HG02798 (cell line): ENCODE results near the gene RP9.
"Not testable (repeated sequence)": the region's sequence is repeated elsewhere in the genome, so short reads cannot be mapped to it uniquely, and the experiment has no call there.

Experiments
- ATAC-seq: cut with Tn5 transposase; IDR thresholded peaks from one replicate; pipeline ENCODE4 v1.9.1; 2021; ENCODE audit warnings: mild to moderate bottlenecking; ENCODE audit not compliant: unreplicated experiment, poor library complexity

Gene RP9

DNA sequence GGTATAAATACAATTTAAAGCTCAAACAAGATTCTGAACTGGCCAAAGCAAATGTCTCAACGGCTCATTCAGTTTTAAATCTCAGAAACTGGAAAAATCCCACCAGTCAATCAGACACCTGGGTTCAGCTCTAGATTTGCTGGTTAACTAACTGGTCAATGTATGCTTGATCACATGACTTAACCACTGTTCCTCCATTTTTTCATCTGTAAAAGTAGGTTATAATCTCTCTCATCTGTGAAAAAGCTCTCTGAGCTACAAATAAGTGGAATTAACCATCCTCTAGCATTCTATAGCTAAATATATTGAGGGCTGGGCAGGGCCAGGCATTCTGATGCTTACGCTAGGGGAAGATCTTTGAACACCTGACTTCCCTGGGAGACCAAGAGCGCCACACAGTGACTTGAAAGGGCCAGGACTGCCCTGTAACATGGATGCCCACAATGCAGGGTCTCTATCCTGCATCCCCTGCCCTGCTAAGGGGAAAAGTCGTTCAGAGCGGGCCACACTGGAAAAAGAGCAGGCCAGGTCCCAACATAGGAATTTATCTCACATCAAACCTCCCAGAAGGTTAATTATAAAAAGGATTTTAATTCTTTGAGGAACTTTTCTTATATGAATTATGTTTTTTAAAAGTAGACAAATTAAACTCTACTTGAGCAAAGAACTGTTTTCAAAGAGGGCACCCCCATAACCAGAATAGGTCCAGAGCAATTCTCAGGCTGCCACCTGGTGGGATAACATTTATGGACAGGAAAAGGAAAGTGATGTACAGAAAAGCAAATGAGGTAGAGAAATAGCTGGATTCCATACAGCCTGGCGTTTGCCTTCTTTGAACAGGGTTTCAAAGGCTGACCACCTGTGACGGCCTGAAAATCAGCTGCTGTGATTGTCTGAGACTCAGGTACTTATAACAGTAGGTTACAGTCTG, 1.8 kb downstream of the RP9 start:
- ATAC-seq = peak; percentile 37

DNA sequence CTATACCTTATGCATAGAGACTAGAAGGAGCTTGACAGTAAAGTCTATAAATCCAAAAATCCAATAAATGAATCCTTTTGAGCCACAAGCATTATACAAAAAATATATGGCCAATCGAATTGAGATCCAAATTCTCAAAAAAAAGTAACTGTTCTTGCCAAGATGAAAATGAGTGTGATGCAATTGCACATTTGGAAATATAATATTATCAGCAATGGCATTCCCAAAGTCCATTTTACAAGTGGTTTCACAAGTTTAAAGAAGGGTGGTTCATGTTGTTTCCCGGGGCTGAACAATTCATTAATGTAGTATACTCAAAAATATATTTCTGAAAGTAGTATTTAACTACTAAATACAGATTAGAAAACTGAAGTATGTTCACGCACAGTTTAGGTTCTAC, 7.3 kb downstream of the RP9 start:
- ATAC-seq = no peak

DNA sequence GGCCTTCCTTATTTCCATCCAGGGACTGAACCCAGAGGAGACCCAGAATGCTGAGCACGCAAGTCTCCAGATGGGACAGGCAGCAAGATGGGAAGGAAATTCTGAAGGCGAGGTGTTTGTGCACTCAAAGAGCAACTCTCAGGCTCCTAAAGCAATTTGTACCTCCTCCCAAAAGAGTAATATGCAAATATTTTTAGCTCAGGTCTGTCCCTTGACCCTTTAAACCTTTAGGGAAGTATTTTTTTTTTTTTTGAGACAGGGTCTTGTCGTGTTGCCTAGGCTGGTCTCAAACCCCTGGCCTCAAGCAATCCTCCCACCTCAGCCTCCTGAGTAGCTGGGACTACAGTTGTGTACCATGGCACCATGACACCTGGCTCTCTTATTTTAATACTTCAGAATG, 8.4 kb downstream of the RP9 start:
- no peak for ATAC-seq

DNA sequence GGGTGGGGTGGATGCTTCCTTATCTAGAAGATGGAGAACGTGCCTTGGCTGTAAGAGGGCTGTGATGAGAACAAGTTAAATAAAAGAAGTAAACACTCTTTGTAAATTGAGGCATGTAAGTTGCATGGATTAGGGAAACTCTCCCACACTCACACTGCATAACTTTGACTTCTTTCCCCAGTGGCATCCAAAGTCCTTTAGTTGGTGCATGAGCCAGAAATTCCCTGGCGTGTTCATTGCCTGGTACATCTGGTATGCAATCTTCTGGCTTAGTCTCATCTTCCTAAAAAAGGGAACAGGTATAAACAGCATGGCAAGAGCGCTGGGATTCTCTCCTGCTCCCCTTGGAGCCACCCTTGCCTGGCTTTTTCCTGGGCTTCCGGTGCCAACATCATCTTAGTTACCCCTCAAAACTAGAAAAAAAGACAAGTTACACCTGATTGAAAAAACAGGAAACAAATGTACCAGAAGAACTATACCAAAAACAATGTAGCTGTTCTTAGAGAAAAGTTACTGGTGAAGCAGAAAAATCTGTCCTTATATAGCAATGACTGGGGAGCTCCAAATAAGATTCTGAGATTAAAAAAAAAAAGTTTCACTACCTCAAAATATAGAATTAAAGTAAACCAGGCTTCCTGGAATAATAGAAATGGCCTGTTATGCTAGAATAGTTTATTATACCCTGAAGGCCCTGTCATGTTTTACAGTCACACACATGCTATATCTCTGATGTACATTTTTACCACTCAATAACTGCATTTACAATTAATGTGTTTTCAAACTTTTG, 9.9 kb downstream of the RP9 start:
- no peak for ATAC-seq

DNA sequence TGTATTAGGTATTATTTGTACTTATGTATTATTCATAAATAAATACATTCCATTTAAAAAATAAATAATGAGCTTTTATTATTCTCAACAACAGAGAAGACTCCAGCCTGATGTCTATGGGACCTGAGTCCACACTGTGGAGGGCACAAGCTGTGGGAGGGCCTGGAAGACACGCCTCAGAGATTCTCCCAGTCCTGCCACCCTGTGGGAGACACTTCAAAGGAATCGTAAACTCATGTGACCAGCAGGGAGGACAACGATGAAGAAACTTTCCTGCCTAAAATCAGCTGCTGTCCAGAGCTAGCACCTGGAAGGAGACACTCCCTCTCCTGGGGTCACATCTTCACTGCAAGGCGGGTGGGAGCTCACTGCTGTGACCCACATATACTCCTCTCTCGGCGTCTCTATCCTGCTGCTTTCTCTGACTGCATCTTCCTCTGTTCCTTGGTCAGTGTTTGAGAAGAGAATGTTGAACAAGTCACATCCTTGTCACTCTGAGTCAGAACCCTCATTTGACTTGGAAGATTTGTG, 14.4 kb downstream of the RP9 start:
- not testable (repeated sequence) for ATAC-seq

DNA sequence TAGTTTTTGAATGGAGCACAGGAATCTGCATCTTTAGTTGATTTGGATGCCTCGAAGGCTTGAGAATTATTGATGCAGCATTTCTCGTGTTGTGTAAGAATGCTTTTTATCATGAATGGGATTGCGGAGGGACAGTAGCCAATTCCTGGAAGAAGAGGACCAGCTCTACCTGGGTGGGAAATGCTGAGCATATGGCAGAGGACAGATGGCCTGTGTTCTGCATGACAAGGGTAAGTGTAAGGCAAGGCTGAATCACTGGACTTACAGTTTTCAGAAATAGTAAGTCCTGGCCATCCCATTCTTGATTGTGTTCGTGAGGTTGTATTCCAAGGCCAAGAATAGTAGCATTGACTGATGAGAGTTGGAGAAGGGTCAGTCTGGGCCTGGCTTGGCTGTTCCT, 15.9 kb downstream of the RP9 start:
- no peak for ATAC-seq

DNA sequence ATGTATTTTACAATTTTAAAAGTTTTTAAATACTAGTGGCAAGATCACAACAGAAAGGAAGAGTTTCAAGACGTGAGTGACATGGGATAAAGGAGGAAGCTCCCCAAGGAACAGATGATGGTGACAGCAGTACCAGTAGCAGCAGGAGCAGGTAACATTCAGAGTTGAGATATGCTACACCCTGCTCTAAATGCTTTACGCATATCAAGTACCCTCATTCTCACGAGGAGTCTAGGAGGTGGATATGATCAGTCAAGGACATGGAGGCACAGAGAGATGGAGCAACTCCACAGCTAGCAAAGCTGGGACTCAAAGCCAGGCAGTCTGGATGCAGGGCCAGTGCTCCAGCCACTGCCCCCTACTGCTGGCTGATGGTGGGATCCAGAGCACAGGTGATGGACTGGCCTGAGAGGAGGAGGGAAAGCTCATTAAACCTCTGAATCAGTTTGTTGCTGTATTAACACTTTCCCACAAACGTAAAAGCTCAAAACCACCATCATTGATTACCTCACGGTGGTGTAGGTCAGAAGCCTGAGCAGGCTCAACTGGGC, 17.5 kb downstream of the RP9 start:
- ATAC-seq = no peak

DNA sequence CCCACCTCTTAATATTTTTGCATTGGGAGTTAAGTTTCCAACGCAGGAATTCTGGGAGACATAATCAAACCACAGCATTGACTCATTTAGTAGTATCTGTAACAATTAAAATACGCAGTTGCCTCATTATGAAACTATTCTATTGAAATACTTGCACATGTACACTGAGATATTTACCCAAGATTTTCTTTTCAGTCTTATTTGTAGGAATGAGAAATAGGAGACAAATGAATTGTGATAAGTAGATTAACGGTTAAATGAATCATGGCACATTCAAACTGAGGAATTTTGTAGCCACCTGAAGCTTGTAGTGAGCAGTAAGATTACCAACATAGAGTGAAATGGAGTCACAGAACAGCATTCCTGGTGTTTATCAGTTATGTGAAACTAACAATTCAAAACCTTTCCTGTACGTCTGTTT, 18.1 kb downstream of the RP9 start:
- no peak for ATAC-seq

DNA sequence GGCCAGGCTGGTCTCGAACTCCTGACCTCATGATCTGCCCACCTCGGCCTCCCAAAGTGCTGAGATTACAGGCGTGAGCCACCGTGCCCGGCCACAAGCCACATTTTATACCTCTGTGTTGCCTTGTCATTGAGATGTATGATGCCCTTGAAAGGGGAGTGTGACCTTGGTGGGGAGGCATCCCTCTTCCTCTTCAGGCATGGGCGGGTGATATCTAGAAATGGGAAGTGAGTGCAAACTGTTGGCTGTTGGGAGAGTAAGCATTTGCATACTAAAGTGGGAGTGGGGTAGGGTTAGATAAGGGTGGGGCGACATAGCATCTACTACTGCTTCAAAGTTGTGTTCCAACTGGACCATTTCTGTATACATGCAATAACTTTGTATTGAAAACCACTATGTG, 20.1 kb downstream of the RP9 start:
- ATAC-seq = no peak

DNA sequence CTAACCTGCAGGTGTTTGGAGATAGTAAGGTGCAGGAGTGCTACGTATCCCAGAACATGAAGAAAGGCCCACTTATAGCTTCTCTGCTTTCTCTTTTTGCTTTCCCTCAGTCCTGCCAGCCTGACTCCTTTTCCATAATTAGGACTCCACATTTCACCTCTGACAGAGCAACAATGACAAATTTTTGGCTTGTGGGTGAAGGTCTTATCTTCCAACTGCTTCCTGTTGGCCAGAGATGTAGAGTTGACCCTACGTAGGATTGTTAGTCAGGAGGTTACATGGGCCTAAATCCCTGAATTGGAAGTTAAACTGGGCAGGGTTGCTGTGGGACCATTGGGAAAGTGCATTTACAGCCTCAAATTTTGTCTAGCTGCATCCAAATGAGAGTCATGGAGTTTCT, 21.3 kb downstream of the RP9 start:
- no peak for ATAC-seq

DNA sequence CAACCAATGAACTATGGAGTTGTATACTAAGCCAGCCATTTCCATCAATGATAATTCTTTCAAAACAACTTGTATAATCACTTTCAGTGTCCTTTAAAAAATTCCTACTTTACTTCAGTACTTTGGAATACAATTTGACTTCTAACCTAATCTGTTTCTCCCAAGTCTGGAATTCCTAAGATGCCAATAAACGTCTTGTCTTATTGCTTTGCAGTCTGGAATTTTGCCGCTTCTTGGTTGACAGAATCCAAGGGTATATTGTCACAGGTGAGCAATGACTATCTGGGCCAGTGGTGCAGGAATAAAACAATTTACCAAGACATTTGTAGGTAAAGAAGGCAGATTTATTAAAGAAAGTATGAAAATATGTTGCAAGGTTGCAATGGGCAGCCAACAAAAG, 21.8 kb downstream of the RP9 start:
- ATAC-seq = no peak

DNA sequence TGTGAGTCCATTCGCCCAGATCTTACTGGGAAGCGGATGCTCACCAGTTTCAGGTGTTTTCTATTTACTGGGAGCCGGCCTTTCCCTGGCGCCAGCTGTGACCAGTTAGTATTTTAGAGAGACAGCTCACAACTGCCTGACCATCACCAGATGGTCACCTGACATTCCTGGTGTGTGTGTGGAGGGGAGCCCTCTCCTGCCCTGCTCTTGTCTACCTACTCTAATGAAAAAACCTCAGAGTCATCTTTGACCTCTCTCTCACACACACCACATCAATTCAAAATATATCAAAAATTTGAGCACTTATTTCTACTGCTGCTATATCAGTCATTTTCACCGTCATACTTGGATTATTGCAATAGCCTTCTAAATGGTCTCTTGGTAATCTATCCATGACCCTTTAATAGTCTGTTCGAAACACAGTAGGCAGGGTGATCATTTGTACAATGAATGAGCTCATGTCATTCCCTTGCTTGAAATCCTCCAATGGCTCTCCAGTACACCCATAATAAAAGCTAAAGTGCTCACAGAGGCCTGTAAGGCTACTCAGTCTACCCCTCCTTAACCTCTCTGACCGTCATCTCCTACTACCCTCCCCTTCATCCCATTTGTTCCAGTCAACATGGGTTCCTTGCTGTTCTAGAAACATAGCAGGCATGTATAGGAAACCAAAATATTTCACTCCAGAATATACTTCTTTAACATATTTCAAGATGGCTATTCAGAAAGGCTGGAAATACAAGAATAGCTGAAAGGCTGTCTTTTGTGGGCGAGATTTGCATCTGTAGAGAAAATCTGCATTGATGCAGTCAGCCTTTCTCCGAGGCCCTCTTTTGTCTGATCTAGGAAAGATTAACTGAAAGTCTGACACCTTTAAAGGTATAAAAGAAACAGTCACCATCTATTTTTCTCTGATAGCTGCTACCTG, 29.2 kb downstream of the RP9 start:
- ATAC-seq = no peak

DNA sequence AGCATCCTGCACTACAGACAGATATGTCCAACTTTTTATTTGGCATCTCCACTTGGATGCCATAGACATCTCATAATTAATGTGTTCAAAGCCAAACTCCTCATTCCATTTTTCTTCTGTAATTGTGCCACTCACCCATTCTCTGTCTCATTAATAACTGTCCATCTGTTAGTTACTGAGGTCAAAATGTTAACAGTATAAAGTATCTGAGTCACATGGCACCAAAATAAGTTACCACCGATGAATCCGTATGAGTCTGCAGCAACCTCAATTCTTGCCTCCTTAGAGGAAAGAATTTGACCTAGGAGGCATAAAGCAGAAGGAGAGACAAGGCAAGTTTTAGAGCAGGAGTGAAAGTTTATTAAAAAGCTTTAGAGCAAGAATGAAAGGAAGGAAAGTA, 30.1 kb downstream of the RP9 start:
- ATAC-seq = no peak

DNA sequence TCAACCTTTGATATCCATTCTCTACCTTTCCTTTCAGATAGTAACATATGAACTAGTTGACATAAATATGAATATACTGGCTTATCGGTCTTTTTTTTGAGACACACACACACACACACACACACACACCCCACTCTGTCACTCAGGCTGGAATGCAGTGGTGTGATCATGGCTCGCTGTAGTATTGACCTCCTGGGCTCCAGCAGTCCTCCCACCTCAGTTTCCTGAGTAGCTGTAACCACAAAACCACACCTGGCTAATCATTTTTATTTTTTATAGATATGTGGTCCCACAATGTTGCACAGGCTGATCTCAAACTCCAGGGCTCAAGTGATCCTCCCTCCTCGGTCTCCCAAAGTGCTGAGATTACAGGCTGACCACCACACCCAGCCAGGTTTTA, 32.5 kb downstream of the RP9 start:
- ATAC-seq = no peak

DNA sequence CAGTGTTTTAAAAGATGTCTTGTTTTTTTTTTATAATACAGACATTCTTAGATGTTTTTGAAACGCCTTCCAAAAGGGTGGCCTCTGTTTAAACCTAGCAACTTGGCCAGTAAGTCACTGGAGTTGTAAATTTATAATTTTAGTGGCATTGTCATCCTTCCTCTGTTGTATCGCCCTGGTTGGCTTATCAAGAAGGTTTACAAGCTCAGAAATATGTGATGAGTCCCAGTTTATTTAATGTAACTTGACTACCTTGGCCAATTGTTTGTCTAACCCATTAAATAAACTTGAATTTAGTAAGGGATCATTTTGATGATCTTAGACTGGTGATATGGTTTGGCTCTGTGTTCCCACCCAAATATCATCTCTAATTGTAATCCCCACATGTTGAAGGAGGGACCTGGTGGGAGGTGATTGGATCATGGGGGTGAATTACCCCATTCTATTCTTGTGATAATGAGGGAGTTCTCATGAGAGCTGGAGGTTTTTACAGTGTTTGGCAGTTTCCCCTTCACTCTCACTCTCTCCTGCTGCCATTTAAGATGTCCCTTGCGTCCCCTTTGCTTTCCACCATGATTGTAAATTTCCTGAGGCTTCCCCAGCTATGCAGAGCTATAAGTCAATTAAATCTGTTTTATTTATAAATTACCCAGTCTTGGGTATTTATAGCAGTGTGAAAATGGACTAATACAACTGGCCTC, 33.2 kb downstream of the RP9 start:
- ATAC-seq = no peak

DNA sequence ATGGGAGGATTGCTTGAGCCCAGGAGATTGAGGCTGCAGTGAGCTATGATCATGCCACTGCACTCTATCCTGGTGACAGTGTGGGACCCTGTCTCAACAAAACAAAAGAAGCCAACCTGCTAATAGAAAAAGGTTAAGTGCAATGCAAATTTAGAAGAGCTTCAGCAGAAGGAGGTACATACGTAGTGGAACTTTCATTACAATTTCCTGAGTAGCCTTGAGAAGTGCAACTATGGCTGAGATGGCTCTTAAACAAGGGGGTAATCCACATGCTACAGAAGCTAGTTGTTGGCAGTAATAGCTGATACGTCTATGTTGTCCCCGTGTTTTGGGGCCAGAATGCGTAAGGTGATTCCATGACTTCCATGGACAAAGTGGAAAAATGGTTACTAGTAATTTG, 36.0 kb downstream of the RP9 start:
- ATAC-seq = no peak

DNA sequence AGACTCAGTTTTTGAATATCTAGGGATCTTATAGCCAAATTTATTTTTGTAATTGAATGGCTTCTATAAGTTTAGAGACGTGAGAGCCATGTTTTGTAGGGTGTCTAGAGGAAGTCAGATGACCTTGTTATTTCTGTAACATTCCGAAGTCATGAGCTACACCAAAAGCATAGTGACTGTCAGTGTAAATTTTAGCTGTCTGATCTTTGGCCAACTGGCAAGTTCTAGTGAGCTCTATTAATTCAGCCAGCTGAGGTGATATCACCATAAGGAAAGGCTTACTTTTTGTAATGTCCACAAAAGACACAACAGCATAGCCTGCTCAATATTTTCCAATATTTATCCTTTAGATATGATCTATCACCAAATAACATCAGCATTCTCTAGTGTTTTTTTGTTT, 36.7 kb downstream of the RP9 start:
- no peak for ATAC-seq

DNA sequence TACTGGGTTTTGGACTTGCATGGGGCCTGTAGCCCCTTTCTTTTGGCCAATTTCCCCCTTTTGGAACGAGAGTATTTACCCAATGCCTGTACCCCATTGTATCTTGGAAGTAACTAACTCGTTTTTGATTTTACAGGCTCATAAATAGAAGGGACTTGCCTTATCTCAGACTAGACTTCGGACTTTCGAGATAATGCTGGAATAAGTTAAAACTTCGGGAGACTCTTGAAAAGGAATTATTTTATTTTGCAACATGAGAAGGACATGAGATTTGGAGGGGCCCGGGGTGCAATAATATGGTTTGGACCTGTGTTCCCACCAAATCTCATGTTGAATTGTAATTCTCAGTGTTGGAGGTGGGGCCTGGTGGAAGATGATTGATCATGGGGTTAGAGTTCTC, 38.4 kb downstream of the RP9 start:
- no peak for ATAC-seq

DNA sequence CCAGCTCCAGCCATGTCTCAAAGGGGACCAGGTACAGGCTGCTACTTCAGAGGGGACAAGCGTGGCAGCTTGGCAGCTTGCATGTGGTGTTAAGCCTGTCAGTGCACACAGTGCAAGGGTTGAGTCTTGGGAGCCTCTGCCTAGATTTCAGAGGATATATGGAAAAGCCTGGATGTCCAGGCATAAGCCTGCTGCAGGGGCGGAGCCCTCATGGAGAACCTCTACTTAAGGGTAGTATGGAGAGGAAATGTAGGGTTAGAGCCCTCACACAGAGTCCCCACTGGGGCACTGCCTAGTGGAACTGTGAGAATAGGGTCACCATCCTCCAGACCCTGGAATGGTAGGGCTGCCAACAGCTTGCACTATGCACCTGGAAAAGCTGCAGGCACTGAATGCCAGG, 38.9 kb downstream of the RP9 start:
- ATAC-seq = no peak
